Renal cortex interstitium (tissue), 11 donors: Measurements from ENCODE around the gene CHST3. TPM values are rescaled to one million over a fixed set of nuclear protein-coding genes. Genes with fewer than 3 reads are reported as not detected.
"Not testable (repeated sequence)": the region's sequence is repeated elsewhere in the genome, so short reads cannot be mapped to it uniquely, and the experiment has no call there.

Experiments used
- DNase-seq, 11 donors: peaks; one replicate each; pipeline ENCODE4 v3.0.0-alpha.2; 2013; ENCODE audit warnings: low read depth in 9 of 11, low spot score in 4 of 11; ENCODE audit errors: extremely low read depth in 1 of 11
- polyA plus RNA-seq, 3 donors: library from polyadenylated mRNA; unstranded; fragments of 120-200 nt; gene quantifications; one replicate each; pipeline ENCODE4 v1.2.1, GENCODE V29; 2013; ENCODE audit not compliant: insufficient read length in 3 of 3

The CHST3 gene
- polyA plus RNA-seq, 3 donors: 14.1 to 19.4 (median 16.2) TPM

DNA sequence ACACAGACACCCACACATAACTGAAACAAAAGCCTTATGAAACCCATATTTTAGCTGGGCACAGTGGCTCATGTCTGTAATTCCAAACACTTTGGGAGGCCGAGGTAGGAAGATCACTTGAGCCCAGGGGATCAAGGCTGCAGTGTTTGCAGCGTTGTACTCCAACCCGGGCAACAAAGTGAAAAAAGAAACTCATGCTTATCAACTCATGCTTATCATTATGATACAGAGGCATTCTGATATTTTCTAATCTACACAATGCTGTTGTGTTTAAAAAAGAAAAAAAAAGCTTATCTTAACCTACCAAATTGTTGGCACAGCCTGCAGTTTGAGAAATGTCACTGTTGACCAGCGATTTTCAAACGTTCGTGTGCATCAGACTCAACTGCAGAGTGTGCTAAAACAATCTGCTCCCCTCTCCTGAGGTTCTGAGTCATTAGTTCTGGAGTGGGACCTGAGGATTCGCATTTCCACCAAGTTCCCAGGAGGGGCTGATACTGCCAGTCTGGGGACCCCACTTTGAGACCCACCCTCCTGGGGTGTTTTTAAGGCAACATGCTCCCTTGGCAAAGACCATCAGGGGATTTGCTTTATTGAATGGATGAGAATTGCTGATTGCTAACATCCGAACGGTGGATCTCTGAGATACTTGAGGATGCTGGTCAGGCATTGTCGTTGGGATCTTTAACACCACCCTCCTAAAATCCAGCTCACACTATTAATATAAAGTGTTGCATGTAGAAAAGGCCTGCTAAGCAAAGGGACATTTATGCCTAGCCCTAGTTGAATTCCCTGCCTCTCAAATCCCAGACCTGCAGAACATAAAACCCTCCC lies 16.2 kb downstream of the CHST3 start:
- DNase-seq: no peak

DNA sequence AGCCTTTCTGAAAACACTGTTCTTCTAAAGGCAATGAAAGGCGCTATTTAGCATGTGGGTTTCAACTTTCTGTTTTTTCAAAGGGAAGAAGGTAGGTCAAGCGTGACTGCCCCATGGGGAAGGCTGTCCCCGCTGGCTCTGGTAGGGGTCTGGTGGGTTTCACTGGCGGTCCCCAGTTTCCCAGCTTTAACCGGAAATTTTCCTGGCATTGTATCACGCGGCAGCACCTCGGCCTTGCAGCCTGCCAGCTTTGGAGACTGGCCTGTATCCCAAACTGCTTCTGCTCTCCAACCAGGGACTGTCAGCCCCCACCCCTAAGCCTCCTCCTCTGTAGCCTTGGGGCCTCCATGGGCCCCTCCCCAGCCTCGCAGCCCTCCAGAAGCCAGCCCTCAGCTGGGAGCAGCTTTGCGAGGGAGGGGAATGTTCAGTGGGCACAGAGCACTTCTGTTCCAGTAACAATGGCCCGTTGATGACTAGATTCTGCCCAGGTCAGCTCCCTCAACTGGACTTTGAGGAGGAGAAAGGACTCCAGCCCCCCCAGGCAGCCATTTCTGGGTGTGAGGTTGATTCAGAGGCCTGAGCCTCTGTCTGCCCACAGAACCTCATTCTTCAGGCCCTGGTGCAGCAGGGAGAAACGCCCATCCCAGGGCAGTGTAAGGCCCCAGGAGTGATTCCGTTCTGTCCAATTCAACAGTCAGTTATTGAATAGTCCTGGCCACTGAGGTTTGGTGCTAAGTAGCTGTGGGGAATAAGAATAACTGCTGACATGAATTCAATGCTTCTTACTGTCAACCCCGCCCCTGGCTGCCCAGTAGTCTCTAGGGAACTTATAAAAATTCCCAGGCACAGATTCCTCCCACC lies 17.1 kb downstream of the CHST3 start:
- no peak for DNase-seq

DNA sequence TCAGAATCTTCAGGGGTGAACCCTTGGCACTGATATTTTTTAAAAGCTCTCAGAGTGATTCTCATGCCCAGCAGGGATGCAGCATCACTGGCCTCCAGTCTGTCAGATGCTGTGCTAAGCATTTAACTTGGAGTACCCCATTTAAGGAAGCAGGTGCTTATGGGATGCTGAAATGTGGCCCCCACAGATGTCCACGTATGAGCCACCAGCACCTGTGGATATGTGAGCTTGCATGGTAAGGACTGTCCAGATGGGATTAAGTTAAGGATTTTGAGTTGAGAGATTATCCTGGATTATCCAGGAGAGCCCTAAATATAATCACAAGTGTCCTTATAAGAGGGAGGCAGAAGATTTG lies 17.7 kb downstream of the CHST3 start:
- DNase-seq: no peak

DNA sequence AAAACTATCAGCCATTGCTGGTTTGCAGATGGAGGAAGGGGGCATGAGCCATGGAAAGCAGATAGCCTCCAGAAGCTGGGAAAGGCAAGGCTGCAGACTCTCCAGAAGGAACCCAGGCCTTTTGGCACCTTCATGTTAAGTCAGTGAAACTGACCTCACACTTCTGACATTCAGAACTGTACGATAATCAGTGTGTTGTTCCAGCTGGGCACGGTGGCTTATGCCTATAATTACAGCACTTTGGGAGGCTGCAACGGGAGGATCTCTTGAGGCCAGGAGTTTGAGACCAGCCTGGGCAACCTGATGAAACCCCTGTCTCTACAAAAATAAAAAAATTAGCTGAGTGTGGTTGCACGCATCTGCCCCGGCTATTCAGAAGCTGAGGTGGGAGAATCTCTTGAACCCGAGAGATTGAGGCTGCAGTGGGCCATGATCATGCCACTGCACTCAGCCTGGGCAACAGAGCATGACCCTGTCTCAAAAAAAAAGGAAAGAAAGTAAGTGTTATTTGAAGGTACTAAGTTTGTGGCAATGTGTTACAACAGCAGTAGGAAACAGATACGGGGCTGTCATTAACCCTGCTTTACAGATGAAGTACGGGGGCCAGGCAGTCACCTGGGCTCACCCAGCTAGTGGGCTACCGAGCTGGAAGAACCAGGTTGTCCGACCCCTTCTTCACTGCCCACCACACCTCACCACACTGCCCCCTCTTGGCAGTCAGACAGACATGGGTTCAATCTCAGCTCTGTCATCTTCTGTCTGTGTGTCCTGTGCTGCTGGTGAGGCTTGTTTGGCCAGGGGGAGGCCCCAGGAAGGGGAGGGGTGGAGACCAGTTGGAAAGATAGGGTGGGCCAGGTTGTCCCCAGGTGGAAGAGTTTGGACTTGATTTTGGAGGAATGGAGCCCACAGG lies 18.3 kb downstream of the CHST3 start:
- DNase-seq: no peak

DNA sequence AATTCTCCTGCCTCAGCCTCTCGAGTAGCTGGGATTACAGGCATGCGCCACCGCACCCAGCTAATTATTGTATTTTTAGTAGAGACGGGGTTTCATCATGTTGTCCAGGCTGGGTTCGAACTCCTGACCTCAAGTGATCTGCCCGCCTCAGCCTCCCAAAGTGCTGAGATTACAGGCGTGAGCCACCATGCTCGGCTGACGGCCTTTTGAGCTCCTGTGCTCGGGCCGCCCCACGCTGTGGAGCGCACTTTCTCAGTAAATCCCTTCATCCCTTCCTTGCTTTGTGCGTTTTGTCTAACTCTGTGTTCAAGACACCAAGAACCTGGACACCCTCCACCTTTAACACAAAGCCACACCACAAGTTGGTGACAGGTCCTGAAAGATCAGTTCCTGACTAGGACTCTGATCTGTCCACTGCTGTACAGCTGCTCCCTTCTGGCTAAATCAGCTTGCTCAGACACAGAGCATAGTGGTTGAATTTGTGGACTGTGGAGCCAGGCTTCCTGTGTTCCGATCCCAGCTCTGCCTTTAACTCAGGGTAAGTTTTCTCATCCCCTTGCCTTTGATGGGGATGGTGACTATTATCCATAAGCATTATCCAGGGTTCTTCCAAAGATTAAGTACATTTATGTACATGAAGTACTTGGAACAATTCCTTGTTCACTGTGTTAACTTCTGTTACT lies 20.1 kb downstream of the CHST3 start:
- no peak for DNase-seq

DNA sequence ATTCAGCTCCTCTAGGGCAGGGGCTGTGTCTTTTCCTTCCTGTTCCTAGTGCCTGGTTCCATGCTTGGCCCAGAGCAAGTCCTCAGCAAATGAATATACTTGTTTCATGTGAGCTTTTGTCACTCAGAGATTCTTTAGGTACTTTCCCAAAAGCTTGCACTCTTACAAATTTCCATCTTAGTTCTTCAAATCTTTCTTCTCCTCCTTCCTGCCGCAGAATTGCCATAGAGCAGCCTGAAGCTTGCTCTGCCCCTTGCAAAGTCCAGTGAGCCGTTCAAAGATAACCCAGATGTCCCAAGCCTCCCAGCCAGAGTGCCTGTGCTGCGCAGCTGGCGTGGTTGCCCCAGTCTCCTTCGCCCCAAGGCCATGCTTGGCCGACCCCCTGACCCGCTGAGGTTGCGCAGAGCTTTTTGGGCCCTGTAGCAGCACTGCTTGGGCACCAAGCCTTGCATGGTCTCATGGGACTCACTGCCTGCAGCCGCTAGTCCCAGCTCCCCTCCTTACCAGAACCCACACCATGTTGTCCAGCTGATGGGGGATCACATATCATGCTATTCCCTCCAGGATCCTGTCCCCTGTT lies 20.7 kb downstream of the CHST3 start:
- no peak for DNase-seq

DNA sequence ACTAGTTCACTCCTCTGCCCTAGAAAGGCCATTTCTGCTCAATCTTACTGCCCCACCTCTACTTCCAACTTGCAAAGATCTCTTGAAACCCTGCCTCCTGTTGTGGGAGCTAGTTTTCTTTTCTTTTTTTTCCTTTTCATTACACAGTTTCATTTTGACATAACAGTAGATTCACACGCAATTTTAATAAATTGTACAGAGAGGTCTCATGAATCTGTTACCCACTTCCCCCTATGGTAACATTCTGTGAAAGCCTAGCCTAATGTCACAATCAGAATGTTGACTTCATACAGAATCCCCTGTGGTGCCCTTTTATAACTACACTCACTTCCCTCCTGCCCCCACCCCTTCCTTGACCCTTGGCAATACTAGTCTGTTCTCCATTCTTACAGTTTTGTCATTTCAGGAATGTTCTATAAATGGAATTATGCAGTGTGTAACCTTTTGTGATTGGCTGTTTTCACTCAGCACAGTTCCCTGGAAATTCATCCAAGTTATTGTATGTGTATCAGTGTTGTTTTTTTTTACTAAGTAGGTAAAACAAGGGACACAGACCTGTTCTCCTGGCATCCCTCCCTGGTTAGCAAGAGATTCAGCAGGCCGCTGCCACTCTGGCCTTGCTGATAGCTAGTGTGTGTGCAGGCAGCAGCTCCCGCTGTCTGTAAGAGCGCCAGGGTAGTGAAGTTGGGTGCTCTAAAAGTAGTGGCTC lies 21.5 kb downstream of the CHST3 start:
- DNase-seq: no peak

DNA sequence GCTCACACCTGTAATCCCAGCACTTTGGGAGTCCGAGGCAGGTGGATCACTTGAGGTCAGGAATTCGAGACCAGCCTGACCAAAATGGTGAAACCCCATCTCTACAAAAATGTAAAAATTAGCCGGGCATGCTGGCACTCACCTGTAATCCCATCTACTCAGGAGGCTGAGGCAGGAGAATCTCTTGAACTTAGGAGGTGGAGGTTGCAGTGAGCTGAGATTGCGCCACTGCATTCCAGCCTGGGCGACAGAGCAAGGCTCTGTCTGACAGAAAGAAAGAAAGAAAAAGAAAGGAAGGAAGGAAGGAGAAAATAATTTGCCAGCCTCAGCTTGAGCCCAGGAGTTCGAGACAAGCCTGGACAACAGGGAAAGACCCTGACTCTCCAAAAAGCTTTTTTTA lies 24.7 kb downstream of the CHST3 start:
- DNase-seq: not testable (repeated sequence)

DNA sequence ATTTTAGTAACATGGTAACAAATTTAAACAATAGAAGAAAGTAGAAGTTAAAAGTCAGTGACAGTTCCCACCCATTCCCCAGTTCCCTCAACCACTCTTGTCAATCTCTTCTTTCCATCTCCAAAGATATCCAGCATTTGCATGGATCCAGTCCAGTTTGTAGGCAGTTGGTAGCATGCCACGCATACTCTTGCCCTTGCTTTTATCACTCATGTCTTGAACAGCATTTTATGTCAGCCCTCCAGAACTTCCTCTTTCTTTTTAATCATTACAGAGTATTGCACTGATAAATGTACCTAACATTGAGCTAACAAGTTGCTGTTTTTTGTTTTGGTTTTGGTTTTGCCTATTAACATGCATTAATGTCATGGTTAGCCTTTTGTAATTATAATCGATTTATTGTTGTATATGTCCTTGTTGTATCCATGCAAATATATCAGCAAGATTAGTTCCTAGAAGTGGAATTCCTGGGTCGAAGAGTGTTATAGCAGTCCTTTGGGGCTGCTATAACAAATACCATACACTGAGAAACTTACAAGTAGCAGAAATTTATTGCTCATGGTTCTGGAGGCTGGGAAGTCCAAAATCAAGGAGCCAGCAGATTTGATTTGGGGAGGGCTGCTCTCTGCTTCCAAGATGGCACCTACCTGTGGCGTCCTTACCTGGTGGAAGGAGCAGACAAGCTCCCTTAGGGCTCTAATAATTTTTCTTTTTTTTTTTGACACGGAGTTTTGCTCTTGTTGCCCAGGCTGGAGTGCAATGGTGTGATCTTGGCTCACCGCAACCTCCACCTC lies 25.7 kb downstream of the CHST3 start:
- no peak for DNase-seq

DNA sequence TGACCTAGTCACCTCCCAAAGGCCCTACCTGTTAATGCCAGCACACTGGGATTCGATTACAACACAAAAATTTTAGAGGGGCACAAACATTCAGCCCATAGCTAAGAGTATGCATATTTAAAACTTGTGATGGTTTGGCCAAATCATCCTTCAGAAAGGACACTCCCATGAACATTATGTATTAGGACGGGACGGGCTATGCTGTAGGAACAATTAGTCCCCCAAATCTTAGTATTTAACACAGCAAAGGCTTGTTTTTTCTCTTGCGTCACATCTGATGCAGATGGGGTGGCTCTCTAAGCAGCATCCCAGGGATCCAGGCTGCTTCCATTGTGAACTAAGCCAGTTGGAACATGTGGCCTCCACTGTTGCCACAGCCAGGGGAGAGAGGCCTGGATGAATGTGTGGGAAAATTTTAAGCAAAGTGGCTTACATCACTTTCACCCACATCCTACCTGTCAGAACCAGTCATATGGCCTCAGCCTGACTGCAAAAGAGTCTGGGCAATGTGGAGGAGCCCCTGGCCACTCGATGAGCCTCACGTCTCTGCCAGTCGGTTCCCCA lies 26.6 kb downstream of the CHST3 start:
- DNase-seq: no peak

DNA sequence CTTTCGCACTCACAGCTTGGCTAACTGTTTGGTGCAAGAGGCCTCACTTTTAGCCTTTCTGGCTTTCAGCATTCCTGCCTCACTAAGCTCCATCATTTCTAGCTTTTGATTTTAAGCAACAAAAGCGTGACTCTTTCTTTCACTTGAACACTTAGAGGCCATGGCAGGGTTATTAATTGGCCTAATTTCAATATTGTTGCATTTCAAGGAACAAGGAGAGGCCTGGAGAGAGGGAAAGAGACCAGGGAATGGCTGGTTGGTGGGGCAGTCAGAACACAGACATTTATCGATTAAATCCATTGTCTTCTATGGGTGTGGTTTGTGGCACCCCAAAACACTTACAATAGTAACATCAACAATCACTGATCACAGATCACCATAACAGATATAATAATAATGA lies 31.3 kb downstream of the CHST3 start:
- no peak for DNase-seq

DNA sequence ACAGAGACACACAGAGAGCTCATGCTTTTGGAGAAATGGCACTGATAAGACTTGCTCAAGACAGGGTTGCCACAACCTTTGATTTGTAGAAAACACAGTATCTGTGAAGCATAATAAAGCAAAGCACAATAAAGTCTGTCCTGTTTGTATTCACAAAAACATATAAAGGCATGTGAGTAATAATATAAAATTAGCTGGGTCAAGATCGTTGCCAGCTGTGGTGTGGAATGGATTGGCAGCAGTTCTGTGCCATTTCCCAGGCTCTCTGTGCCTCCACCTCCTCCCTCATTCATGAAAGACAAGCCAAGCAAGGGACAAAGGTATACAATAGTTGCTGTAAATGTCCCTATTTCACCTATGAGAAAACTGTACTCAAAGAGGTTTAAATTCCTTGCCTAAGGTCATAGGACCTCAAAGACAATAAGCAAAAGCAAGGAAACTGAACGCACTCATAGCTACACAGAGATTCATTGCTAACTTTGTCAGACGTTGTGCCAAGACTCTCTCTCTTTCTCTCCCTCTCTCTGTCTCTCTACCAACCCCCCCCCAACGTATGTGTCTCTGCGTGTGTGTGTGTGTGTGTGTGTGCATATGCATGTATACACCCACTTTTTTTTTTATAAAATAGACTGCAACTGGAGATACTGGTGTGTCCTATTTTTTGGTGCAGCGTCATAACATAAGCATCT lies 31.8 kb downstream of the CHST3 start:
- no peak for DNase-seq

DNA sequence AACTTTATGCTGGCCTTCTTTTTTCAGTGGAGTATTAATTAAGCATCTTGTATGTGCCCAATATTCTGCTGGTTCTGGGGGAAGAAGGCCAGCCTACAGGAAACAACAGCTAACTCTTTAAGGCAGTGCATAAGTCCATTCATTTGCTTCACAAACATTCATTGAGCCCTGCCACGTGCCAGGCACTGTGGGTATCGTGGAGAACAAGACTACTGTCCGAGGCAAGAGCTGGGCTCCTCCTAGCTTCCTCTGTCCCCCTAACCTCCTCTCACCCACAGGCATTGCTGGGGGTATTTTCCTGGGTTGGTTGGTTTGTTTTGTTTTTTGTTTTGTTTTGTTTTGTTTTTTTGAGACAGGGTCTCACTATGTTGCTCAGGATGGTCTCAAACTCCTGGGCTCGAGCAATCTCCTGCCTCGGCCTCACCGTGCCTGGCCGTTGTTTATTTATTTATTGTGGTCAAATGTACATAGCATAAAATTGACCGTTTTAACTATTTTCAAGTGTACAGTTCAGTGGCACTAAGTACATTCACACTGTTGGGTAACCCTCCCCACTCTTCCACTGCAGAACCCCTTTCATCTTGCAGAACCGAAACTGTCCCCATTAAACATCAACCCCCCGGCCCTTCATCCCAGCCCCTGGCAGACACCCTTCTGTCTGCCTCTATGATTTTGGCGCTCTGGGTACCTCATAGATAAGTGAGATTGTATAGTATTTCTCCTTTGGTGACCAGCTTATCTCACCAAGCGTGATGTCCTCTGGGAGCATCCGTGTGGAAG lies 32.6 kb downstream of the CHST3 start:
- DNase-seq: no peak

DNA sequence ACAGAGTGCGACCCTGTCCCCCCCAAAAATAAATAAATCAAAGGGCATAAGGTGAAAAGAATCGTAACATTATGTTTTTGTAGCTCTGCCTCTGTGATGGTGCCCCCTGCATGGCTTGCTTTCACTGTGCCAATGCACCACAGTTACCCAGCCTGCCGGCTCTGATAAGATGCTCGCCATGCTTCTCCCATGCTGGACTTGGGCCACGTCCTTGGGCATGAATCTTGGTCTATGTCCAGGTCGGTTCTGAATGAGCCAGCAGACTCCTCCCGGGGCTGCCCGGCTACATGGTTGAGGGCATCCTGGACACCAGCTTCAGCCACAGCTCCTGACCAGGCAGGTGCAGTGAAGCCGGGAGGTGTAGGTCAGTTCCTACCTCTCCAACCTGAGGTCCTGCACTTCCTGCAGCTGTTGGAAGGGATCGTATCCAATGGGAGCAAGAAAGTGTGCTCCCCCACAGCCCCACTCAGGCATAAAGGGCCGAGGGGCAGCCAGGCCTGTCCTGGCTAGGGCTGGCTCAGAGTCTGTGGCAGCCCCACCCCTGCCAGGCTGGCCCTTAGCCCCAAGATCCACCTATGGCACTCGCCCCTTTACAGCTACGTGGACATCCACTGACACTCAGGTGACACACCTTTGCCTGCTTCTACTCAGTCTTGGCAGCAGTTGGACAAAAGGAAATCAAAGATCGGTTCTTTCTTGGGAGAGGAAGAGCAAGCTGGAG lies 34.1 kb downstream of the CHST3 start:
- DNase-seq: no peak

DNA sequence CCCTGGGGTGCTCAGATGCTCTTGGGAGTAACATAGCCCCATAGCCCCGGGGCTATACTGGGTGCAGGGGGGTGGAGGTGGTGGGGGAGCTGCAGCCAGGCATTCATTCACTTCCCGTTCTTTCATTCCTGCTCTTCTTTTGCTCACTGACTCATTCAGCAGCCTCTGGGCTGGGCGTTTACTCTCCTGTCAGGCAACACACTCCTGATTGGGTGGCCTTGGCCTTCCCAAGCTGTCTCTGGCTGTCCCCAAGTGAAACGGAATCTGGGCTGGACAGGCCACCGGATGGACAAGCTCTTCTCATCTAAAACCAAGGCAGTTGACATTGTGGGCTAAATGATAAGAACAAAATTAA lies 34.6 kb downstream of the CHST3 start:
- no peak for DNase-seq
